ENCODE measurements around the gene IL15. TPM values are rescaled to one million over a fixed set of nuclear protein-coding genes. Genes with fewer than 3 reads are reported as not detected.

IL15 gene
- total and polyA plus RNA-seq, 4 donors, result 4.7 to 12.5 (median 8.1) TPM

DNA sequence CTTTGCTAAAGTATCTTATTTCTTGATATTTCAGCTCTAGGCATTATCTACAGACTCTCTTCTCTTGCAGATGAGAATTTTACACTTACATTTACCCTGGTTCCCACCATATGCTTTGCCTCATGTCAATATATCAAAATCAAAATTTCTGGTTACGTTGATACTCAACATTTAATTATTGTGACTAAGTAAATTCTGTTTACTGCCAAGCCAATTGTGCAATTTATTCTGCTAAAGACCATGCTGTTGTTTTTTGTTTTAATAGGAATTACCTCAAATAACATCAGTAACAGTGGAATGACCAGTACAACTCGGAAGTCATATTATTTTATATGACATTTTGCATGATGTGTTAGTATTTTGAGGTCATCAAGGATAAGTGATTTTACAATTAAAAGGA, 125.5 kb downstream of the IL15 start:
- Histone ChIP-seq H3K9me3 (ENCODE audit: control insufficient read depth in 4 of 4, insufficient read depth in 3 of 4, low read length in 3 of 4) (no peaks in the 10 kb centered on the region), H3K36me3 (ENCODE audit: control insufficient read depth in 4 of 4, insufficient read depth in 4 of 4, low read length in 4 of 4) (no peaks in the 10 kb centered on the region), H3K27me3 (ENCODE audit: control insufficient read depth in 3 of 3, insufficient read depth in 3 of 3, low read length in 2 of 3) (no peaks in the 10 kb centered on the region), H3K9ac (ENCODE audit: insufficient read depth in 1 of 2, low read length in 2 of 2) (no peak overlapping the region), H3K27ac (ENCODE audit: low read depth in 1 of 2, low read length in 1 of 2) (no peak overlapping the region), H3K4me3 (no peak overlapping the region), H3K4me1 (ENCODE audit: control insufficient read depth in 5 of 5, insufficient read depth in 5 of 5, low read length in 5 of 5) (no peaks in the 10 kb centered on the region)
- DNase-seq (peak in 1 of 3 donors; percentile 3), ATAC-seq (ENCODE audit: insufficient read depth, low FRiP score) (no peak)
- no peak for TF ChIP-seq CTCF (IDR thresholded peaks at IDR 0.05; ENCODE audit: control extremely low read depth, extremely low read depth)
- 80 to 81% methylated on average over 2 of the region's 2 CpGs for WGBS, 2 donors

DNA sequence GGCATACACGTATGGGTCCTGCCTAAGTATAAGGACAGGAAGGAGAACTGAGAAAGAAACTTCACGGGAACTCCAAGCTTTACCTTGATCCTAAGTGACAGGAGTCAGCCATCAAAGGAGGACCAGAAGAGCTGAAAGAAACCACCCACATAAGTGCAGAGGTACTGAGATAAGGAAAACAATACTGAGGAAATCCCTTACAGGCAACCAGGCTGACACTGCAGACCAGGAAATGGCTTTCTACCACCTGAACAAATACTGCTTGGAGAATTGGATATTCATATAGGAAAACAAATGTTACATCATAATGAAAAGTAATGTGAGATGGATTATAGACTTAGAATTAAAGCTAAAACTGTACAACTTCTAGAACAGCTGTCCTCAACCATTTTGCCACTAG, 127.0 kb downstream of the IL15 start:
- H3K9me3 ChIP-seq (ENCODE audit: control insufficient read depth in 4 of 4, insufficient read depth in 3 of 4, low read length in 3 of 4), result no peaks in the 10 kb centered on the region
- WGBS, 2 donors, result 69 to 89% methylated on average over 2 of the region's 2 CpGs
- TF ChIP-seq CTCF (IDR thresholded peaks at IDR 0.05; ENCODE audit: control extremely low read depth, extremely low read depth), result no peak
- H3K4me3 ChIP-seq, result no peak overlapping the region
- no peaks in the 10 kb centered on the region for H3K36me3 ChIP-seq (ENCODE audit: control insufficient read depth in 4 of 4, insufficient read depth in 4 of 4, low read length in 4 of 4)
- no peak overlapping the region for H3K9ac ChIP-seq (ENCODE audit: insufficient read depth in 1 of 2, low read length in 2 of 2)
- no peaks in the 10 kb centered on the region for H3K4me1 ChIP-seq (ENCODE audit: control insufficient read depth in 5 of 5, insufficient read depth in 5 of 5, low read length in 5 of 5)
- ATAC-seq (ENCODE audit: insufficient read depth, low FRiP score), result no peak
- H3K27ac ChIP-seq (ENCODE audit: low read depth in 1 of 2, low read length in 1 of 2), result no peak overlapping the region
- DNase-seq, result no peak
- H3K27me3 ChIP-seq (ENCODE audit: control insufficient read depth in 3 of 3, insufficient read depth in 3 of 3, low read length in 2 of 3), result no peaks in the 10 kb centered on the region

- ATAC-seq (ENCODE audit: insufficient read depth, low FRiP score) (no peak), DNase-seq (no peak)
- no peak for TF ChIP-seq CTCF (IDR thresholded peaks at IDR 0.05; ENCODE audit: control extremely low read depth, extremely low read depth)
- Histone ChIP-seq H3K9ac (ENCODE audit: insufficient read depth in 1 of 2, low read length in 2 of 2) (no peak overlapping the region), H3K27me3 (ENCODE audit: control insufficient read depth in 3 of 3, insufficient read depth in 3 of 3, low read length in 2 of 3) (no peaks in the 10 kb centered on the region), H3K4me1 (ENCODE audit: control insufficient read depth in 5 of 5, insufficient read depth in 5 of 5, low read length in 5 of 5) (no peaks in the 10 kb centered on the region), H3K36me3 (ENCODE audit: control insufficient read depth in 4 of 4, insufficient read depth in 4 of 4, low read length in 4 of 4) (no peaks in the 10 kb centered on the region), H3K27ac (ENCODE audit: low read depth in 1 of 2, low read length in 1 of 2) (no peak overlapping the region), H3K9me3 (ENCODE audit: control insufficient read depth in 4 of 4, insufficient read depth in 3 of 4, low read length in 3 of 4) (no peaks in the 10 kb centered on the region), H3K4me3 (no peak overlapping the region)
- WGBS, 2 donors, result 42 to 51% methylated on average over 4 of the region's 4 CpGs
These were observed 132.6 kb downstream of the IL15 start for GRCh38 chr4:141768954-141769353.

All from lung (tissue), 12 donors.